Ishikawa (cell line): Measurements from ENCODE around the gene FCAMR.

ENCODE experiments used
- CEBPB ChIP-seq: IDR thresholded peaks from 2 replicates; pipeline ENCODE4 v1.6.1; 2012
- CREB1 ChIP-seq: IDR thresholded peaks from 2 replicates; pipeline ENCODE4 v1.6.1; 2012; ENCODE audit warnings: low read depth
- EGR1 ChIP-seq: IDR thresholded peaks from 2 replicates; pipeline ENCODE4 v1.6.1; 2012
- EP300 ChIP-seq: IDR thresholded peaks from 2 replicates; pipeline ENCODE4 v1.6.1; 2012; ENCODE audit warnings: borderline replicate concordance
- FOXM1 ChIP-seq: IDR thresholded peaks from 2 replicates; pipeline ENCODE4 v1.6.1; 2012; ENCODE audit warnings: low read depth, borderline replicate concordance
- NFIC ChIP-seq: IDR thresholded peaks from 2 replicates; pipeline ENCODE4 v1.6.1; 2012
- RAD21 ChIP-seq: IDR thresholded peaks from 2 replicates; pipeline ENCODE4 v1.6.1; 2012; ENCODE audit warnings: low read depth
- TAF1 ChIP-seq: IDR thresholded peaks from 2 replicates; pipeline ENCODE4 v1.6.1; 2012; ENCODE audit warnings: low read depth, mild to moderate bottlenecking
- TCF12 ChIP-seq: IDR thresholded peaks from 2 replicates; pipeline ENCODE4 v1.6.1; 2012; ENCODE audit warnings: low read depth
- TEAD4 ChIP-seq: IDR thresholded peaks from 2 replicates; pipeline ENCODE4 v1.6.1; 2012
- USF1 ChIP-seq: IDR thresholded peaks from 2 replicates; pipeline ENCODE4 v1.6.1; 2012
- YY1 ChIP-seq: IDR thresholded peaks from 2 replicates; pipeline ENCODE4 v1.6.1; 2012; ENCODE audit warnings: low read depth
- ZBTB7A ChIP-seq: IDR thresholded peaks from 2 replicates; pipeline ENCODE4 v1.6.1; 2012; ENCODE audit warnings: low read depth
- TF ChIP-seq, protein P1 (sequence below): IDR thresholded peaks from 2 replicates; pipeline ENCODE4 v1.6.1; 2012; ENCODE audit warnings: low read depth, mild to moderate bottlenecking
- TF ChIP-seq, protein P2 (sequence below): IDR thresholded peaks from 2 replicates; pipeline ENCODE4 v1.6.1; 2012

The FCAMR gene

DNA sequence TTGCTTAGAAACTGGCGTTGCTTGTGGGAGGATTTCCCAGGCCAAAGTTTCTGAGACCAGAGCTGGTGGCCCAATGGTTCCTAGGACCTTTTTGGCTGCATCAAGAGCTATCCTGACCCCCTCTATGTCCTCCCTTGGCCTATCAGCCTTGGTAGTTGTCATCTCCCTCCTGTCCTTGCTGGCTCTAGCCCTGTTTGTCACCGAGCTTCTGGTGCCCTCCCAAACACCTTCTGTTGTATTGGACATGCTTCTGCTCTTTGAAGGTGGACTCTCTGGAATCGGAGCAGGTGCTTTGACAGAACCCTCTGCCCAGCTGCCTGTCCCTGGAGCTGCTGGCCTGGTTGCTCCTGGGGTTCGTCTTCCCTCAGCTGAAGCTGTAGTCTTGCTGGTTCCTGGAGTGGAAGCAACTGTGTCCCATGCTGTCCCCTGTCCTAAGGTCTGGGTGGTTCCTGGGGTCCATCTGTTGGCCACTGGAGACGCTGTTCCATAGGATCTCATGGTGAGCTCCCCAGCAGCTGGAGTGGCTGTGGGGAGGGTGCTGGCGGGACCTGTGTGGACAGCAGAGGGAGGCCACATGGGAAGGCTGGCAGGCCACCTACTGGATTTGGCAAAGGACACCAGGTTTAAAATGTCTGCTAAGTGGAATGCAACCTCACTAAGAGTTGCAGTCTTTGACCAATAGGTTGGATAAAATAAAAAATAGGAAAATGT is 9.4 kb downstream of the FCAMR start:
- no peak for TF ChIP-seq EGR1

- TF ChIP-seq NFIC, result no peak
- no peak for TF ChIP-seq YY1
- no peak for TF ChIP-seq TAF1
- no peak for TF ChIP-seq EP300
Measured at GRCh38 chr1:206958144-206958543, 12.1 kb downstream of the FCAMR start.

- TF ChIP-seq CEBPB (no peak), CREB1 (no peak), EP300 (no peak), EGR1 (no peak), FOXM1 (no peak), ZBTB7A (no peak), RAD21 (no peak), YY1 (no peak), TCF12 (no peak), USF1 (no peak), TAF1 (no peak), TEAD4 (no peak), NFIC (no peak)
- TF ChIP-seq, protein P1, sequence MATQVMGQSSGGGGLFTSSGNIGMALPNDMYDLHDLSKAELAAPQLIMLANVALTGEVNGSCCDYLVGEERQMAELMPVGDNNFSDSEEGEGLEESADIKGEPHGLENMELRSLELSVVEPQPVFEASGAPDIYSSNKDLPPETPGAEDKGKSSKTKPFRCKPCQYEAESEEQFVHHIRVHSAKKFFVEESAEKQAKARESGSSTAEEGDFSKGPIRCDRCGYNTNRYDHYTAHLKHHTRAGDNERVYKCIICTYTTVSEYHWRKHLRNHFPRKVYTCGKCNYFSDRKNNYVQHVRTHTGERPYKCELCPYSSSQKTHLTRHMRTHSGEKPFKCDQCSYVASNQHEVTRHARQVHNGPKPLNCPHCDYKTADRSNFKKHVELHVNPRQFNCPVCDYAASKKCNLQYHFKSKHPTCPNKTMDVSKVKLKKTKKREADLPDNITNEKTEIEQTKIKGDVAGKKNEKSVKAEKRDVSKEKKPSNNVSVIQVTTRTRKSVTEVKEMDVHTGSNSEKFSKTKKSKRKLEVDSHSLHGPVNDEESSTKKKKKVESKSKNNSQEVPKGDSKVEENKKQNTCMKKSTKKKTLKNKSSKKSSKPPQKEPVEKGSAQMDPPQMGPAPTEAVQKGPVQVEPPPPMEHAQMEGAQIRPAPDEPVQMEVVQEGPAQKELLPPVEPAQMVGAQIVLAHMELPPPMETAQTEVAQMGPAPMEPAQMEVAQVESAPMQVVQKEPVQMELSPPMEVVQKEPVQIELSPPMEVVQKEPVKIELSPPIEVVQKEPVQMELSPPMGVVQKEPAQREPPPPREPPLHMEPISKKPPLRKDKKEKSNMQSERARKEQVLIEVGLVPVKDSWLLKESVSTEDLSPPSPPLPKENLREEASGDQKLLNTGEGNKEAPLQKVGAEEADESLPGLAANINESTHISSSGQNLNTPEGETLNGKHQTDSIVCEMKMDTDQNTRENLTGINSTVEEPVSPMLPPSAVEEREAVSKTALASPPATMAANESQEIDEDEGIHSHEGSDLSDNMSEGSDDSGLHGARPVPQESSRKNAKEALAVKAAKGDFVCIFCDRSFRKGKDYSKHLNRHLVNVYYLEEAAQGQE, result no peak
- TF ChIP-seq, protein P2, sequence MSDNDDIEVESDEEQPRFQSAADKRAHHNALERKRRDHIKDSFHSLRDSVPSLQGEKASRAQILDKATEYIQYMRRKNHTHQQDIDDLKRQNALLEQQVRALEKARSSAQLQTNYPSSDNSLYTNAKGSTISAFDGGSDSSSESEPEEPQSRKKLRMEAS, result no peak
Measured at GRCh38 chr1:206957639-206958038, 12.6 kb downstream of the FCAMR start.

DNA sequence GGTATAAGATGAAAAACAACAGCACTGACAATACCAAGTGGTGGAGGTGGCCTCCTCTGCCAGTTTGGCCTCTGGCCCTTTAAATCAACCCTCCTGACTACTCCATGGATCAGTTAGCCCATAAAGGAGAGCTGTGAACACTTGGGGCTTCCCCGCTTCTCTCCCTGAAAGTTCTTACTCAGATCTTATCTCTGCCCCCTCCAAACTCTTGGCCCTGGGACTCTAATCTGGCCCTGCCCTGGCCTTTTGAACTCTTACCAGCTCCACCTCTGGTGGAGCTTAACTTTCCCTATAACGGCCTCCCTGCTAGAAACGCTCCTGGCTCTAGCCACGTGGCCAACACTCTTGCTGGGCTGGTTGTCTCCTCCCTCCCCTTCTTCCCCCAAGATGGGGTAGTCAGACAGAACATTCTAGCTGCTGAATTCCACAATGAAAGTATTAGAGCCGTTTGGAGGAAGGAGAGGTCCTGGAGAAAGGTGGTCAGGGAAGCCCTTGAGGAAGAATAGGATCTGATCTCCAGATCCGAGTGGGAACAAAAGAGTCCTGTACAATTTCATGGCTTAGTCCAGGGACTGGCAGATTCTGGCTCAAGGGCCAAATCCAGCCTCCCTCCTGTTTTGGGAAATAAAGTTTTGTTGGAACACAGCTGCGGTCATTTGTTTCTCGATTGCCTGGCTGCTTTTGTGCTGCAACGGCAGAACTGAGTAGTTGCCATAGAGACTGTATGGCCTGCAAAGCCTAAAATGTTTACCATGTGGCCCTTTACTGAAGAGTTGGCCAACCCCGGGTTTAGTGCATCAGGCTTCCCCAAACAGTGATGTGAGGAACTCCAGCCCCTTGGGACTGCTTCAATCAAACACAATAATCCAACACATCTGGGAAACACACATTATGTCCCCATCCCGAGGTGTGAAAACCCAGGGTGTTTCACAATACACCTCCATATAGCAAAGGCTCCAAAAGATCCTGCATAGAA is 14.5 kb downstream of the FCAMR start:
- TF ChIP-seq TEAD4, result no peak
- no peak for TF ChIP-seq CREB1
- TF ChIP-seq EP300, result no peak
- no peak for TF ChIP-seq YY1
- TF ChIP-seq CEBPB, result no peak
- no peak for TF ChIP-seq NFIC
- no peak for TF ChIP-seq RAD21
- TF ChIP-seq FOXM1, result no peak
- TF ChIP-seq, protein P2, result no peak
- no peak for TF ChIP-seq USF1
- TF ChIP-seq EGR1, result no peak

DNA sequence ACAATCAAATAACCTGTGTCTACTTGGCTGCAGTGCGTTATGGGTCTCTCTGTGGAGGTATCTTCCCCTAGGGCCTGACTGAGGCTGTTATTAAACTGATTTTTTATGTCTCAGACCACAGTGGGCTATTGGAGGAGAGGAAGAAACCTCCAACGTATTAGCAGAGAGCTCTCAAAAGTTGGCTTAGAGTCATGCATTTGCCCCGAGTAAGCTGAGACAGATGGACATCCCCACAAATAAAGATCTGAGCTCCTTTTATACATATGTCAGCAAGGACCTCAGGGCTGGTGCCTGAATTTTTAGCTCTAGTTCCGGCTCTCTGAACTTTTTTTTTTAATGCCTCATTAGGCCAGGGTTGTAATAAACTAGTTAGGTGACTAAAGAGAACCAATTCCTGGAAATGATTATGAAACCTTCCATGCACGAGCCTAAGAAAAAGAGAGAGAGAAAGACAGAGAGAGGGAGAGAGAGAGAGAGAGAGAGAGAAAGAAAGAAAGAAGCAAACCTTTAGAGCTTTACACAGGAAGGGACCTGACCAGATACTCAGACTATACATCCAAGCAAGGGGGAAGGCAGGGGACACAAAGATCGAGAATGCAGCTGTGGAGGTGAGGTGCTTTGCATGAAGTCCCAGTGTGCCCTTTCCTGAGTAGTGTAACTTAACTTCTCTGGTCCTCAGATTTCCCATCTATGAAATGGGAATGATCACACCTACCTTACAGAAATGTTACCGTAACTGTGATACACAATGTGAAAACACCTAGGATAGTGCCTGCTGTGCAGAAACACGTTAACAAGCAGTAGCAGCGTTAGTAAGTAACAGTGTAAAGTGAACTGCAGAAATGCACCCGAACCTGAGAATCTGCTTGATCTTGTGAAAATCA is 15.6 kb downstream of the FCAMR start:
- TF ChIP-seq NFIC (no peak), TEAD4 (no peak), TCF12 (no peak), EGR1 (no peak), CEBPB (no peak), FOXM1 (no peak), YY1 (no peak), ZBTB7A (no peak), RAD21 (no peak), EP300 (no peak), CREB1 (no peak), TAF1 (no peak), USF1 (no peak)
- TF ChIP-seq, protein P2, result no peak
- TF ChIP-seq, protein P1, result no peak
